Measurements from ENCODE around the gene MAP3K21. TPM values are rescaled to one million over a fixed set of nuclear protein-coding genes. Genes with fewer than 3 reads are reported as not detected.

The MAP3K21 gene
- total and polyA plus RNA-seq, 9 of the 15 experiments (the other 6 are each of a cell fraction or from before 2014, with no cell fraction given): 0.23 to 0.86 (median 0.49) TPM

GRCh38 chr1:233433436-233434210 is 106.1 kb downstream of the MAP3K21 start:
- Histone ChIP-seq H3K27me3 (ENCODE audit: control insufficient read depth in 2 of 2, insufficient read depth in 2 of 2, low read length in 2 of 2) (no peaks in the 10 kb centered on the region), H3K36me3 (ENCODE audit: control insufficient read depth, insufficient read depth, low read length) (no peaks in the 10 kb centered on the region), H3K9me3 (replicated peaks; ENCODE audit: control insufficient read depth, insufficient read depth, low read depth, low read length) (no peaks in the 10 kb centered on the region), H3K4me3 (no peak overlapping the region), H4K20me1 (replicated peaks; ENCODE audit: control insufficient read depth, insufficient read depth, low read length) (no peaks in the 10 kb centered on the region), H2AFZ (ENCODE audit: low read depth, low read length) (no peak overlapping the region), H3K4me1 (replicated peaks in 1 of 2; ENCODE audit: control insufficient read depth in 2 of 2, insufficient read depth in 2 of 2, low read length in 2 of 2) (no peaks in the 10 kb centered on the region), H3K9ac (ENCODE audit: insufficient read depth in 1 of 2, low read depth in 2 of 2, low read length in 2 of 2) (no peak overlapping the region), H3K9me1 (ENCODE audit: control insufficient read depth, insufficient read depth, low read length) (no peaks in the 10 kb centered on the region), H3K79me2 (ENCODE audit: control insufficient read depth, insufficient read depth, low read length) (no peaks in the 10 kb centered on the region), H3K27ac (ENCODE audit: extremely low read depth, low read depth, low read length) (no peak overlapping the region), H3K4me2 (ENCODE audit: insufficient read depth, low read length) (no peak overlapping the region)
- BruUV-seq (replicated peaks): no TSS peak
- FAIRE-seq: no peak
- no peak for ATAC-seq
- in situ Hi-C loops (cut with MboI): loop anchor here (10.0 kb wide), 1 partner anchor 631 kb away; no protein-coding TSS in a partner anchor
- ChIA-PET POLR2A (interaction anchor here (0.7 kb wide), 1 partner anchor 1089 kb away, joined by 4 read pairs; no protein-coding TSS in a partner anchor), CTCF (ENCODE audit: low intra/inter-chr PET ratio) (no interaction called here)
- intact Hi-C loops (cut with micrococcal nuclease): no loop called here
- 0% methylated on average over 4 of the region's 4 CpGs for WGBS (ENCODE audit: insufficient coverage, low coverage, missing lambda C conversion rate)
- no peak for DNase-seq (ENCODE audit: extremely low read depth in 1 of 4, low spot score in 3 of 4)
- no peak for TF ChIP-seq NCOR1 (IDR thresholded peaks at IDR 0.05)
- no peak for TF ChIP-seq ZMIZ1 (IDR thresholded peaks at IDR 0.05; ENCODE audit: low read depth in 2 of 2, low read length in 2 of 2)
- TF ChIP-seq ZFPM2 (CRISPR knock-in tag; IDR thresholded peaks at IDR 0.05): no peak
- no peak for TF ChIP-seq ZNF197 (CRISPR knock-in tag; IDR thresholded peaks at IDR 0.05; ENCODE audit: low read depth)
- TF ChIP-seq SAFB (IDR thresholded peaks at IDR 0.05; ENCODE audit: borderline replicate concordance, low read depth, low read length): no peak
- TF ChIP-seq DACH1 (IDR thresholded peaks at IDR 0.05; ENCODE audit: partially characterized antibody): no peak
- no peak for TF ChIP-seq UBTF (IDR thresholded peaks at IDR 0.05; ENCODE audit: borderline replicate concordance in 1 of 2, low read depth in 2 of 2, low read length in 2 of 2)
- no peak for TF ChIP-seq ELK1 (CRISPR knock-in tag; IDR thresholded peaks at IDR 0.05)
